ENCODE data around the gene GOLPH3.
"Not testable (repeated sequence)": the region's sequence is repeated elsewhere in the genome, so short reads cannot be mapped to it uniquely, and the experiment has no call there.

DNA sequence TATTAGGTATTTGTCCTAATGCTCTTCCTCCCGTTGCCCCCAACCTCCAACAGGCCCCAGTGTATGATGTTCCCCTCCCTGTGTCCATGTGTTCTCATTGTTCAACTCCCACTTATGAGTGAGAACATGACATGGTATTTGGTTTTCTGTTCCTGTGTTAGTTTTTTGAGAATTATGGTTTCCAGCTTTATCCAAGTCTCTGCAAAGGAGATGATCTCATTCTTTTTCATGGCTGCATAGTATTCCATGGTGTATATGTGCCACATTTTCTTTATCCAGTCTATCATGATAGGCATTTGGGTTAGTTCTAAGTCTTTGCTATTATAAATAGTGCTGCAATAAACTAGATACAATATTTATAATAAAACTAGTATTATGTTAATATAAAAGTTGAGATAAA is 40.2 kb upstream of the GOLPH3 start:
- not testable (repeated sequence) for TF ChIP-seq CTCF (conservative IDR thresholded peaks at IDR 0.05; ENCODE audit: low read length); EZH2phosphoT487 (IDR thresholded peaks at IDR 0.05; ENCODE audit: borderline replicate concordance)

Data from Loucy (cell line).